IPS-11a (cell line): Measurements from ENCODE around the gene ST14.
"Not testable (repeated sequence)": the region's sequence is repeated elsewhere in the genome, so short reads cannot be mapped to it uniquely, and the experiment has no call there.

Experiments used
- H3K4me3 ChIP-seq: one replicate; pipeline ENCODE4 v1.5.1; 2013; ENCODE audit warnings: low read depth, low read length, control low read depth

ST14 gene

DNA sequence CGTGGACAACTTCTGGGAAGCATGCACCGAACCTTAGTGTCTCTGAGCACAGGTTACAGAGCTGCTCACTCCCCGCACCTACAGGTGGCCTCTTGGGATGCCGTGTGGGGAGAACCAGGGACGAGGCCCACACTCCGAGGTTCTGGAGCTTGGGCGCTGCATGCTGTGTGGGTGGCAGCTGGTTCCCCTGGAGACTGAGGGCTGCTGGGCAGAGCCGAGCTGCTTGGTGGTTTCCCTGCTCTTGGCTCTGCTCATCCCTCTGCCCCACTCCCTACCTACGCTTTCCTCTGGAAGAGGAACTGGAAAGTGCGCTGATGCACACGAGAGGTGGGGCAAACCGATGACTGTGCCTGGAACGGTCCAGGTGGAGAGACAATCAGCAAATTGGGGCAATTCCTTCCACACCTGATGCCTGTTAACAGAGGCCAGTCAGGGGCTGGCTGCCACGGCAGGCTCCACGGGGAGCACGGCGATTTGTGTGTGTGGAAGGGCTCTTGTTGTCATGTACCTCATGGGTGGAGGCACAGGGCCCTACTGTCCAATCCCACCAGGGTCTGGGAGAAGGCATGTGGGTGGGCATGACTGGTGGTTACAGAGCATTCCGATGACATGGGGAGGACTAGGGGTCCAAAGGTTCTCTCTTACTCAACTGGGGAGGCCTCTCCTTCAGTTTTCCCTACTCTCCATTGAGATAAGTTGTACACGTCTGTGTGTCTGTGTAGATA, 60.9 kb downstream of the ST14 start:
- no peak overlapping the region for H3K4me3 ChIP-seq

DNA sequence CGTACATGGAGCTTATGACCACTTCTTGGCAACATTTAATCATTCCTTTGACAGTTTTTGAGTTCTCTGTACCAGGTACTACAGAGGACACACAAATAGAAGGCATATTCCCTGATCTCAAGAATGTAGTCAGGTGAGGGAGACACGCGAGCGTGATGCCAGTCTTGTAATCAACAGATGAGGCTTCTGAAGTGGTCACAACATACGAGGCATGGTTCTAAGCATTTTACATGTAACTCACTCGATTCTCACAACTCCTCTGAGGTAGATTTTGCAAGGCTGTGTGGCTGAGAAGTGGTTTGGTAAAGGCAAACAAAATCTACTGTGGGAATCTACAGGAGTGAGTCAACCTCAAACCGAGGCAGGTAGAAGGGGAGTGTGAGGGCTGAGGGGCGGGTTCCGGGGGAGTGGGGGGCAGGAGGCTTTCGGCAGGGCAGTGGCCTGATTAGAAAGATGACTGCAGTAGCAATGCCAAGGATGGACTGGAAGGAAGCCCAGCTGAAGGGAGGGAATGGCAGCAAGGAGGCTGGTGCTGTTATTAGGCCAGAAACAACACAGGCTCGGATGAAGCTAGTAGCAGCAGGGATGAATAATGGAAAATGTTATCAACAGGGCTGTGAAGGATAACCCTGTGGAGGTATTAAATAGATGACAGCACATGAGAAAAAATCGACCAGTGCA, 63.8 kb downstream of the ST14 start:
- no peak overlapping the region for H3K4me3 ChIP-seq

DNA sequence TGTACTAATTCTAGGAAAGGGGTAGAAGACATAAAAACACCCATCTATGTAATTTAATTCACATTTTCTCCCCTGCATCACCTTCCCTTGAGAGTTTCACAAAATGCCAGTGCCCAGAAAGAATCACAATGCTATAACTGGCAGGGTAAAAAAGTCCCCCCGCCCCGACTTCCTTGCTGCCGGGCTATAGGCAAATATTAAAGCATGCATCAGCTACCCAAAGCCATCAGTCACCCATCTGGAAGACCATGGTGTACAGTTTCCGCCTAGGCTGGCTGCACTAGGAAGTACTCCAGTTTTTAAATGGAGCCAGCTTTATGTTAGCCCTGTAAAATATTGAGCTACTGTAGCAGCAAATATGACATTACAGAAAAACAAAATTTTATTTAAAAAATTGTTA, 67.8 kb downstream of the ST14 start:
- no peak overlapping the region for H3K4me3 ChIP-seq

DNA sequence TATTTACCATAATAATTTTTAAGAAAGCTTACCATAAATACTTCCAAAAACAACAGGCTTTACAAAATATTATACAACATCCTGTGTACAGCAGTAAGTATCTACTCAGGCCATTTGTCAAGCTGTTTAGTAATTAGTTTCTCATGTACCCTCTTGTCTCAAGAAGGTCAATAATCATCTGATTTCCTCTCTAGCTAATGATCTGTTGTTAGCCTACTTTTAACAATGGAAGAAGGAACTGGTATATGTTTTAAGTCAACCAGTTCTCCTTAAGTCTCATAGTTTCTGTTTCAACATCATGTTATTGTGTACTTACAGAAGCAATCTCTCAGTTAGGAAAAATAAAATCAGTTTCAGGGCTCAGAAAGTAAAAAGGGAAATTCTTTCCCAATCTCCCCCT, 73.9 kb downstream of the ST14 start:
- H3K4me3 ChIP-seq, result not testable (repeated sequence)

DNA sequence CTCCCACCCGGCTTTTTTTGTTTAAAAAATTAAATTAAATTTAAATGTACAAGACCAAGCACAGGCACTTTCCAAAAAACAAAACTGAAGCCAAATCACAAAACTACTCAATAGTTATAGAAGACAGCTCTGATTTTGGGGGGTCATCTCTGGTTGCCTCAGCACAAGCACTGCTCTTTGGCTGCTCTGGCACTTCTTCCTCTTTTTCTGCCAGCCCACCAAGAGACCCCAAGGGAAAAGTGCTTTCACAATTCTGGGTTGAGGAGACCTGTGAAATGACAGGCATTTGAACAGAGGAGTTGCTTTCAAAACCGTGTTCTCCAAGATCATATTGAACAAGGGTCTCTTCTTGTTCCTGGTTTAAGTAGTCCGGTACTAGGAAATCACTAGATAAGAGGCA, 74.3 kb downstream of the ST14 start:
- H3K4me3 ChIP-seq, result not testable (repeated sequence)

DNA sequence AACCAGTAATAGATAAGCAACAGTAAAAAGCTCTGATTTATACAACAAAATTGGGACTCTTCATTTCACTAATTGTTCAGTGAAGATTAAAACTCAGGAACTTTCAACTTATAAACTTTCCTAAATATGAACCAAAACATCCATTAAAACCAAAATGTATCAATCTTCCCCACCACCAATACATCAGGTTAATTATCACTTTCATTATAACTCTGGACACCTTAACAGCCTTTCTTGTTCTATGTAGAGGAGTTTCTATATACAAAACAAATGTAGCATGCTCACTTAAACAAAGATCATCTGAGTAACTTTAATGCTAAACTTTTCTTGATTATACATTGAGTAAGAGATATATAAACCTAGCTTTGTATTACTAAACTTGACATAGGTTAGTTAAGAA, 74.7 kb downstream of the ST14 start:
- no peak overlapping the region for H3K4me3 ChIP-seq

DNA sequence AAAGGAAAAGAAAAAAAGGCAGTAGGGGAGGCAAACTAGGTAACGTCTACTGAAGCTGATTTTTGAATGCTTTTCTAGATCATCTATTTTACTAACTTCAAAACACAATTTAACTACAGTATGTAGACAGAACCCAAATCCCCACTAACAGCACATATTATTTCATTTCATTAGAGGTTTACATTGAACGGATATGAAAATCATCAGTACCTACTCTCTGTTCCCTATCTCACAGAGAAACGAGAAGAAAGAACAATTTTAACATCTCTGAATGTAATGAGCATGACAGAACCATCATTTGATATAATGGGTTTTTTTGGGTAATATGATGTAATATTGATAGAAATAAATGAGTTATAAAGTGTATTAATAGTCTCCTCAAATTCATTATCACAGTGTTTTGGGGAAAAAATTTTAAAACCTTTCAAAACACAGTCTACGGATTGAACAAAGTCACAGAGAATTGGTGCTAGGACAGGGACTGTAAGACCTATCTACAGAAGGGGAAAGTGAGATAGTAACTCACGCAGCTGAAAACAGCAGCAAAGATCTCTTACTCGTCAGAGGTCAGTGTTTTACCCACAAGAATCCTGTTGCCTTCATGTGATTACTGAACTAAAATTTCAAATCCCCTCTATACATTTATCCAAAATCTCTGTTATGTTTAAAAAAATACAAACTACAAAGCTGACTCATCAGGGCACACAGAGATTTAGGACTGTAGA, 77.9 kb downstream of the ST14 start:
- H3K4me3 ChIP-seq, result no peak overlapping the region

DNA sequence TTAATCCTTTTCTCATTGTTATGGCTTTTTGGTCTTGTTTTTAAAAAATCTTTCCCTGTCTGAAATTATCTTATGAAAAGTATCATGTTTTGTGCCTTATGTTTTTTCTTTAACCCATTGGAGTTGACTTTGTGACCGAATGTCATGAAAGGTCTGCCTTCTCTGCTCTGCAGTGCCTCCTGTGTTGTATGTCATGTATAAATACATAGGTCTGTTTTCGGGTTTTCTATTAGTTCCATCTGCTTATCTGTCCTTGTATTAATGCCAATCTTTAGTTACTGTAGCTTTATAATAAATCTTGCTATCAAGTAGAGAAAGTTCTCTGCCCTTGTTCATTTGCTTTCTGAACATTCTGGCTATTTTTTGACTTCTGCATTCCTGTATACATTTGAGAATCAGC, 82.1 kb downstream of the ST14 start:
- H3K4me3 ChIP-seq, result no peak overlapping the region

DNA sequence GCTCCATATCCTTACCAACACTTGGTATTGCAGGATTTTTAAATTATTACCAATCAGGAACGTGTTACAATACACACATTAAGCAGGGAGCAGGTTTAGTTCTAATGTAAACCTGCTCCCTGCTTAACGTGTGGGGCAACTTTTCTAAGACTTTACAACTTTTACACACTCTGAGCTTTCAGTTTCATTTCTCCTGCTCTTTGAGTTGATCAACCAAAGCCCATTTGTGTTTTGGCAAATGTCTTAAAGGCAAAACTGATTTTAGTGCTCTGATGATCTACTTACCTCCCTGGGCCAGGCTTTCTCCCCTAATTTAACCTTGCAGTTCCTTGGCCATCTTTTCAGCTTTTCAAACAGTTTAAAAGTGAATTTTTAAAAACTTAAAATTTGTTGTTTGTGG, 84.2 kb downstream of the ST14 start:
- no peak overlapping the region for H3K4me3 ChIP-seq

DNA sequence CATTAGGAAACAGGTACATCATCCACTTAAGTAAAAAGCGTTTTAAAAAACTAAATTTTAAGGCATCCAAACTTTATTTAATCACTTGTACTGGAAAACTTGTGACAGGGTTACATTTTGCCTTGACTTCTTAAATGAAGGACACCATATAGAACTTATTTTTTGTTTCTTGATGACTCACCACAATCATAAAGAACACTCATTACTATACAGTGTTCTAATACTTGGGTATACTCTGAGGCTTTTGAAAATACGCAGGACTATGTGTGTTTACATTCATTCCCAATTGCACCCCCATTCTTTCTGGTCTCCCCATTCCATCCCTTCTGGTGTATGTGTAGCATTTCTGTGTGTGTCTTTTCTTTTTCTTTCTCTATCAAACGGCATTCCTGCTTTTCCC, 85.3 kb downstream of the ST14 start:
- H3K4me3 ChIP-seq, result no peak overlapping the region

DNA sequence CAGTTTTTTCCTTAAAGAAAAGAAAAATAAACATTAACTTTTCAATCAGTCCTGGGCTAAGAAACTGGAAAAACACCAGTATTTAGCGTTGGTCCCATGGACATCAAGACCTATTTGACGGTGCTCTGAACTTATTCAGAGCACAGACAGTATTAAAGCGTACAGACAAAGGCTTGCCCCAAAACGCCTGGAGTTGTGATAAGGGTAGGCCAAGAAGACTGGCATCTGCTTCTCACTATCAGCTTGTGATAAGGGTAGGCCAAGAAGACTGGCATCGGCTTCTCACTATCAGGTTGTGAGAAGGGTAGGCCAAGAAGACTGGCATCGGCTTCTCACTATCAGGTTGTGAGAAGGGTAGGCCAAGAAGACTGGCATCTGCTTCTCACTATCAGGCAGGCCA, 85.8 kb downstream of the ST14 start:
- not testable (repeated sequence) for H3K4me3 ChIP-seq

DNA sequence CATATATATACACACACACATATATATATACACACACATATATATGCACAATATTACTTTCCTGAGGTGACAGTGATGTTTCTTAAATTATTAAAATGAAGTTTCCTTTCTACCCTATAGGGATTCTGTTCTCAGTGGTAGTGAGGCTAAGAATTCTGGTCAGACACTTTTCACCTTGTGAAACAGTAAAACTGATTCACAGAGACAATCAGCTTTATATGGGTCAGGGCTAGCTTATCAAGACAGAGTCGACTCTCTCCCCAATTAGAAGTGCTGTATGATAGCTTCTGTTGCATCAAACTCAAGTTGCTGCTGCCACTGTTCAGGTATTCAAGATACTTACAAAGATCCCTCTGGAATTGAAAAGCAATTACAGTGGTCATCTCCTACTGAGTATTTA, 86.7 kb downstream of the ST14 start:
- H3K4me3 ChIP-seq, result no peak overlapping the region

DNA sequence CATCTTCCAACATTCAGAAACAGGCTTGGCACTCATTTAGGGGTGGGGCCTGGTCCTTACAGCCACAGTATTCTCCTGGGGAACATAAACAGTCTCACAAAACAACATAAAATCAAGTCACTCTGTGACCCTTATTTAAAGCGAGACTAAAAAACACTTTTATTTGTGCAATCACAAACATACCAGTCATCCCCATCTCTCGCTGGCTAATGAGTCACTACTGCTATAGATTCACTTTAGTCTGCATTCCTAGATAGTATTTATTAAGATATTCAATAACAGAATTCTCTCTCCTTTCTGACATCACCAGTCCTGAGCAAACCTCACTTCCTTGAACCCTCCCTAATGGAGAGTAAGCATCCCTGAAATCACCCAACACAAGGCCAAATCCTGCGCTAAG, 87.2 kb downstream of the ST14 start:
- H3K4me3 ChIP-seq, result no peak overlapping the region

DNA sequence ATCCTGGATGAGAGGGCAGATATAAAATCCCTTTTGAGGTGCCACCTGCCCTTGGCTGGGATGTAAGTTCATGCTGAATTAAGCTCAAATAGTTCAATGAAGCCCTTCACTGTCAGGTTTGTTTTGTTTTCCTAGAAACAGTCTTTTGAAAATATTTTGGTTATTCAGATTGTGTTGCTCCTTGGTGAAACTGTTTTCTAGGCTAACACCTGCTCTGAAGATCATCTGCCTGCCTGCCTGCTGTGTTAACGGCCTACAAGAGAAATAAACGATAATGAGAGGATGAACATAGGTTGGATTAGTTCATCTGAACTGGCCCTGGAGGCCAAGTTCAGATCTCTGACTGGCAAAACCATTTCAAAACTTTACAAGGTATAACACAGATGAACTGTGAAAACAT, 87.7 kb downstream of the ST14 start:
- no peak overlapping the region for H3K4me3 ChIP-seq

DNA sequence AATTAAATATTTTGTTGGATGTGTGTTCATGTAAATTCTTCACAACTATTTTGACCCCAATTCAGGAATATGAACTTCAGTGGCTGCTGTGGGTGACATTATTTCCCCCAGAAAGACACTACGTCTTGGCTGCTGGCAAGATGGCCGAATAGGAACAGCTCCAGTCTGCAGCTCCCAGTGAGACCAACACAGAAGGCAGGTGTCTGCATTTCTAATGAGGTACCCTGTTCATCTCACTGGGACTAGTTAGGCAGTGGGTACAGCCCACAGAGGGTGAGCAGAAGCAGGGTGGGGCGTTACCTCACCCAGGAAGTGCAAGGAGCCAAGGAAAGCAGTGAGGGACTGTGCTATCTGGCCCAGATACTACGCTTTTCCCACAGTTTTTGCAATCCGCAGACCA, 89.8 kb downstream of the ST14 start:
- no peak overlapping the region for H3K4me3 ChIP-seq

DNA sequence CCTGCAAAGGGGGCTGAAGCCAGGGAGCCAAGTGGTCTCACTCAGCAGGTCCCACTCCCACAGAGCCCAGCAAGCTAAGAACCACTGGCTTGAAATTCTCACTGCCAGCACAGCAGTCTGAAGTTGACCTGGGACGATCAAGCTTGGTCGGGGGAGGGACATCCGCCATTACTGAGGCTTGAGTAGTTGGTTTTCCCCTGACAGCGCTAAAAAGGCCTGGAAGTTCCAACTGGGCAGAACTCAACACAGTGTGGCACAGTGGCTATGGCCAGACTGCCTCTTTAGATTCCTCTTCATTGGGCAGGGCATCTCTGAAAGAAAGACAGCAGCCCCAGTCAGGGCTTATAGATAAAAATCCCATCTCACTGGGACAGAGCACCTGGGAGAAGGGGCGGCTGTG, 90.3 kb downstream of the ST14 start:
- not testable (repeated sequence) for H3K4me3 ChIP-seq

DNA sequence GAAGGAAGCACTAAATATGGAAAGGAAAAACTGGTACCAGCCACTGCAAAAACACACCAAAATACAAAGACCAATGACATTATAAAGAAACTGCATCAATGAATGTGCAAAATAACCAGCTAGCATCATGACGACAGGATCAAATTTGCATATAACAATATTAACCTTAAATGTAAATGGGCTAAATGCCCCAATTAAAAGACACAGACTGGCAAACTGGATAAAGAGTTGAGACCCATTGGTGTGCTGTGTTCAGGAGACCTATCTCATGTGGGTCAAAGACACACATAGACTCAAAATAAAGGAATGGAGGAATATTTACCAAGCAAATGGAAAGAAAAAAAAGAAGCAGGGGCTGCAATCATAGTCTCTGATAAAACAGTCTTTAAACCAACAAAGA, 92.2 kb downstream of the ST14 start:
- not testable (repeated sequence) for H3K4me3 ChIP-seq
